ENCODE results near the gene PTPRK.
A peak's percentile ranks its signal among the peaks of the same experiment; 100 is the strongest.

GRCh38 chr6:127956260-127956888, 564.0 kb downstream of the PTPRK start:
- peak in 2 of 3 experiments; percentile 11 to 27 for TF ChIP-seq CTCF (optimal IDR thresholded peaks at IDR 0.05 in 1 of 3, IDR thresholded peaks at IDR 0.05 in 1 of 3, conservative IDR thresholded peaks at IDR 0.05 in 1 of 3; ENCODE audit: extremely low read depth in 1 of 3, insufficient read depth in 2 of 3, low read length in 3 of 3)
- TF ChIP-seq EZH2 (IDR thresholded peaks at IDR 0.05; ENCODE audit: low read length), result no peak

Data from keratinocyte (primary cell).